ENCODE data around the gene ADCK1. TPM values are rescaled to one million over a fixed set of nuclear protein-coding genes. Genes with fewer than 3 reads are reported as not detected.

Gene ADCK1
- polyA plus RNA-seq, 1 donor from 2014 or later: 13.6 TPM

DNA sequence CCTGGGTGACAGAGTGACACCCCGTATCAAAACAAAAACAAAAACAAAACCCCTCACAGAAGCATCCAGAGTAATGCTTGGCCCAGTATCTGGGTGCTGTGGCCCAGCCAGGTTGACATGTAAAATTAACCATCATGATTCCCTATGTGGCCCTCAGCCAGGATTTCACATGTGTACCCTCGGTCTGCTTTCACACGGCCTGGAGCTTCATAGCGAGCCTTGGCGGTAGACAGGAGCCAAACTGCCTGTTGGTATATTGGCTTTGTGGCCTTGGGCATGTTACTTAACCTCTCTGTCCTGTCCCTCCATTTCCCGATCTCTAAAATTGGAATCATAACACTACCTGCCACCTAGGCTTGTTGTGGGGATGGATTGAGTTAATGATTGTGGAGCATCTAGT, 65.5 kb downstream of the ADCK1 start:
- H3K9me2 ChIP-seq (ENCODE audit: insufficient read depth, low read length): no peaks in the 10 kb centered on the region
- no peaks in the 10 kb centered on the region for H4K20me1 ChIP-seq (ENCODE audit: insufficient read depth)
- no peaks in the 10 kb centered on the region for H3K36me3 ChIP-seq (ENCODE audit: insufficient read depth, low read length)
- no peak overlapping the region for H3K4me2 ChIP-seq (ENCODE audit: low read length)
- H3K79me2 ChIP-seq (replicated peaks; ENCODE audit: insufficient read depth, low read length): no peaks in the 10 kb centered on the region
- TF ChIP-seq EP300 (conservative IDR thresholded peaks at IDR 0.05; ENCODE audit: poor library complexity, severe bottlenecking) (no peak), SMC3 (conservative IDR thresholded peaks at IDR 0.05; ENCODE audit: poor library complexity) (no peak), EZH2 (IDR thresholded peaks at IDR 0.05; ENCODE audit: borderline replicate concordance, insufficient read depth, low read length, poor library complexity, severe bottlenecking) (no peak), POLR2AphosphoS5 (IDR thresholded peaks at IDR 0.05) (no peak), TAF1 (IDR thresholded peaks at IDR 0.05; ENCODE audit: low read depth) (no peak), RAD21 (conservative IDR thresholded peaks at IDR 0.05) (no peak), MXI1 (conservative IDR thresholded peaks at IDR 0.05; ENCODE audit: poor library complexity, severe bottlenecking) (no peak)
- TF ChIP-seq, protein P1, sequence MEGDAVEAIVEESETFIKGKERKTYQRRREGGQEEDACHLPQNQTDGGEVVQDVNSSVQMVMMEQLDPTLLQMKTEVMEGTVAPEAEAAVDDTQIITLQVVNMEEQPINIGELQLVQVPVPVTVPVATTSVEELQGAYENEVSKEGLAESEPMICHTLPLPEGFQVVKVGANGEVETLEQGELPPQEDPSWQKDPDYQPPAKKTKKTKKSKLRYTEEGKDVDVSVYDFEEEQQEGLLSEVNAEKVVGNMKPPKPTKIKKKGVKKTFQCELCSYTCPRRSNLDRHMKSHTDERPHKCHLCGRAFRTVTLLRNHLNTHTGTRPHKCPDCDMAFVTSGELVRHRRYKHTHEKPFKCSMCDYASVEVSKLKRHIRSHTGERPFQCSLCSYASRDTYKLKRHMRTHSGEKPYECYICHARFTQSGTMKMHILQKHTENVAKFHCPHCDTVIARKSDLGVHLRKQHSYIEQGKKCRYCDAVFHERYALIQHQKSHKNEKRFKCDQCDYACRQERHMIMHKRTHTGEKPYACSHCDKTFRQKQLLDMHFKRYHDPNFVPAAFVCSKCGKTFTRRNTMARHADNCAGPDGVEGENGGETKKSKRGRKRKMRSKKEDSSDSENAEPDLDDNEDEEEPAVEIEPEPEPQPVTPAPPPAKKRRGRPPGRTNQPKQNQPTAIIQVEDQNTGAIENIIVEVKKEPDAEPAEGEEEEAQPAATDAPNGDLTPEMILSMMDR (IDR thresholded peaks at IDR 0.05; ENCODE audit: poor library complexity, severe bottlenecking): no peak
- TF ChIP-seq, protein P2, sequence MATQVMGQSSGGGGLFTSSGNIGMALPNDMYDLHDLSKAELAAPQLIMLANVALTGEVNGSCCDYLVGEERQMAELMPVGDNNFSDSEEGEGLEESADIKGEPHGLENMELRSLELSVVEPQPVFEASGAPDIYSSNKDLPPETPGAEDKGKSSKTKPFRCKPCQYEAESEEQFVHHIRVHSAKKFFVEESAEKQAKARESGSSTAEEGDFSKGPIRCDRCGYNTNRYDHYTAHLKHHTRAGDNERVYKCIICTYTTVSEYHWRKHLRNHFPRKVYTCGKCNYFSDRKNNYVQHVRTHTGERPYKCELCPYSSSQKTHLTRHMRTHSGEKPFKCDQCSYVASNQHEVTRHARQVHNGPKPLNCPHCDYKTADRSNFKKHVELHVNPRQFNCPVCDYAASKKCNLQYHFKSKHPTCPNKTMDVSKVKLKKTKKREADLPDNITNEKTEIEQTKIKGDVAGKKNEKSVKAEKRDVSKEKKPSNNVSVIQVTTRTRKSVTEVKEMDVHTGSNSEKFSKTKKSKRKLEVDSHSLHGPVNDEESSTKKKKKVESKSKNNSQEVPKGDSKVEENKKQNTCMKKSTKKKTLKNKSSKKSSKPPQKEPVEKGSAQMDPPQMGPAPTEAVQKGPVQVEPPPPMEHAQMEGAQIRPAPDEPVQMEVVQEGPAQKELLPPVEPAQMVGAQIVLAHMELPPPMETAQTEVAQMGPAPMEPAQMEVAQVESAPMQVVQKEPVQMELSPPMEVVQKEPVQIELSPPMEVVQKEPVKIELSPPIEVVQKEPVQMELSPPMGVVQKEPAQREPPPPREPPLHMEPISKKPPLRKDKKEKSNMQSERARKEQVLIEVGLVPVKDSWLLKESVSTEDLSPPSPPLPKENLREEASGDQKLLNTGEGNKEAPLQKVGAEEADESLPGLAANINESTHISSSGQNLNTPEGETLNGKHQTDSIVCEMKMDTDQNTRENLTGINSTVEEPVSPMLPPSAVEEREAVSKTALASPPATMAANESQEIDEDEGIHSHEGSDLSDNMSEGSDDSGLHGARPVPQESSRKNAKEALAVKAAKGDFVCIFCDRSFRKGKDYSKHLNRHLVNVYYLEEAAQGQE (IDR thresholded peaks at IDR 0.05; ENCODE audit: borderline replicate concordance): no peak
- H3K27me3 ChIP-seq (ENCODE audit: insufficient read depth, low read depth, low read length): no peaks in the 10 kb centered on the region
- H3K9me3 ChIP-seq (ENCODE audit: low read length): no peaks in the 10 kb centered on the region
- no peak overlapping the region for H3K9ac ChIP-seq (ENCODE audit: low read length)
- no peak overlapping the region for H3K4me3 ChIP-seq (ENCODE audit: low read length)
- no peak overlapping the region for H3K27ac ChIP-seq (ENCODE audit: low read length)
- H2AFZ ChIP-seq (ENCODE audit: low read depth, low read length): no peak overlapping the region
- no peaks in the 10 kb centered on the region for H3F3A ChIP-seq (ENCODE audit: insufficient read depth, low read length, poor library complexity, severe bottlenecking)

DNA sequence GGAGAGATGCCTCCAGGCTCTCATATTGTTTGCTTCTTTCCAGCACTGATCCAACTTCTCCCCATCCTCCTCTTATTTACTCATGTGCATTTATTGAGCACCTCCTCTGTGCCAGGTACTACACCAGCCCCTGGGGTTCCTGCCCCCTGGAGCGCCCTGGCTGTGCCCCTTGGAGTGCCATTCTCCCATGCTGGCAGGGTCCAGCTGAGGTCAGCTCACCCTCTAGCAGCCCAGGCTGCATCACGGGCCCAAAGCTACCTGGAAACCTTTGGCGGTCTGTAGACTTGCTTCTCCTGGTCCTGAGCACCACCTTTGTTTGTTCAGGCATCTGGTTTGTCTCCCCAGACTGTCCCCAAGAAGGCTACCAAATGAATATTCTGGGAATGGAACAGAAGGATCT, 67.0 kb downstream of the ADCK1 start:
- Histone ChIP-seq H3K4me3 (ENCODE audit: low read length) (no peak overlapping the region), H3K36me3 (ENCODE audit: insufficient read depth, low read length) (no peaks in the 10 kb centered on the region), H2AFZ (ENCODE audit: low read depth, low read length) (no peak overlapping the region), H3K27ac (ENCODE audit: low read length) (no peak overlapping the region), H4K20me1 (ENCODE audit: insufficient read depth) (no peaks in the 10 kb centered on the region), H3F3A (ENCODE audit: insufficient read depth, low read length, poor library complexity, severe bottlenecking) (no peaks in the 10 kb centered on the region), H3K4me2 (ENCODE audit: low read length) (no peak overlapping the region), H3K27me3 (ENCODE audit: insufficient read depth, low read depth, low read length) (no peaks in the 10 kb centered on the region), H3K9me2 (ENCODE audit: insufficient read depth, low read length) (no peaks in the 10 kb centered on the region), H3K9ac (ENCODE audit: low read length) (no peak overlapping the region), H3K9me3 (ENCODE audit: low read length) (no peaks in the 10 kb centered on the region), H3K79me2 (replicated peaks; ENCODE audit: insufficient read depth, low read length) (no peaks in the 10 kb centered on the region)
- TF ChIP-seq, protein P2 (IDR thresholded peaks at IDR 0.05; ENCODE audit: borderline replicate concordance): no peak
- TF ChIP-seq EZH2 (IDR thresholded peaks at IDR 0.05; ENCODE audit: borderline replicate concordance, insufficient read depth, low read length, poor library complexity, severe bottlenecking) (no peak), TAF1 (IDR thresholded peaks at IDR 0.05; ENCODE audit: low read depth) (no peak), EP300 (conservative IDR thresholded peaks at IDR 0.05; ENCODE audit: poor library complexity, severe bottlenecking) (no peak), MXI1 (conservative IDR thresholded peaks at IDR 0.05; ENCODE audit: poor library complexity, severe bottlenecking) (no peak), POLR2AphosphoS5 (IDR thresholded peaks at IDR 0.05) (no peak), RAD21 (conservative IDR thresholded peaks at IDR 0.05) (no peak), SMC3 (conservative IDR thresholded peaks at IDR 0.05; ENCODE audit: poor library complexity) (no peak)
- TF ChIP-seq, protein P1 (IDR thresholded peaks at IDR 0.05; ENCODE audit: poor library complexity, severe bottlenecking): no peak

All from neural cell (in vitro differentiated cells).